B cell (primary cell): ENCODE results near the gene HMG20A.

ENCODE experiments used
- CTCF ChIP-seq: fragments of 200-600 bp; IDR thresholded peaks from one replicate; pipeline ENCODE4 v1.8.0; 2022; ENCODE audit warnings: antibody characterized with exemption, mild to moderate bottlenecking
- EZH2 ChIP-seq: IDR thresholded peaks from 2 replicates; pipeline ENCODE4 v1.6.1; 2012; ENCODE audit warnings: borderline replicate concordance, low read depth, mild to moderate bottlenecking, moderate library complexity, low read length; ENCODE audit not compliant: insufficient read depth, poor library complexity, severe bottlenecking

- no peak for TF ChIP-seq CTCF
- TF ChIP-seq EZH2, result no peak
Measured at GRCh38 chr15:77532846-77533245, 112.2 kb downstream of the HMG20A start.
